GM10266 (cell line): ENCODE data around the gene FIZ1.

ENCODE experiments used
- DNase-seq: peaks from one replicate; pipeline ENCODE4 v3.0.0; 2012; ENCODE audit errors: extremely low spot score
- CTCF ChIP-seq: IDR thresholded peaks from 2 replicates; pipeline ENCODE4 v1.5.1; 2012; ENCODE audit warnings: mild to moderate bottlenecking, low read depth; ENCODE audit not compliant: control insufficient read depth, insufficient read depth; ENCODE audit errors: missing control alignments

Gene FIZ1

GRCh38 chr19:55597501-55597921 is 1.8 kb downstream of the FIZ1 start:
- TF ChIP-seq CTCF: no peak
- no peak for DNase-seq

GRCh38 chr19:55596304-55596703 is 3.0 kb downstream of the FIZ1 start:
- no peak for TF ChIP-seq CTCF
- no peak for DNase-seq

GRCh38 chr19:55594996-55595545 is 4.2 kb downstream of the FIZ1 start:
- DNase-seq: no peak
- no peak for TF ChIP-seq CTCF

- no peak for TF ChIP-seq CTCF
- DNase-seq: no peak
These were observed 6.1 kb downstream of the FIZ1 start for GRCh38 chr19:55593096-55593772.

- DNase-seq: no peak
- TF ChIP-seq CTCF: no peak
These were observed 6.8 kb downstream of the FIZ1 start for GRCh38 chr19:55592391-55593090.

- DNase-seq: no peak
- no peak for TF ChIP-seq CTCF
These were observed 7.8 kb downstream of the FIZ1 start for GRCh38 chr19:55591555-55591954.

- TF ChIP-seq CTCF: no peak
- DNase-seq: no peak
These were observed 8.7 kb downstream of the FIZ1 start for GRCh38 chr19:55590617-55591016.
